WI38 (cell line): ENCODE measurements around the gene CDK17.

Experiments
- H3K4me3 ChIP-seq: 2 replicates; pipeline ENCODE4 v1.5.1; 2011; ENCODE audit warnings: low read depth, mild to moderate bottlenecking, control low read depth, low read length
- CTCF ChIP-seq: IDR thresholded peaks from 2 replicates; pipeline ENCODE4 v1.5.1; 2012; ENCODE audit warnings: low read depth, mild to moderate bottlenecking, control low read depth, low read length

Gene CDK17

GRCh38 chr12:96313606-96314005 is 86.6 kb downstream of the CDK17 start:
- H3K4me3 ChIP-seq: no peak overlapping the region
- no peak for TF ChIP-seq CTCF

- H3K4me3 ChIP-seq: no peak overlapping the region
- TF ChIP-seq CTCF: no peak
These were observed 89.0 kb downstream of the CDK17 start for GRCh38 chr12:96311191-96311590.

GRCh38 chr12:96310067-96310466 is 90.2 kb downstream of the CDK17 start:
- no peak overlapping the region for H3K4me3 ChIP-seq
- TF ChIP-seq CTCF: no peak

- no peak overlapping the region for H3K4me3 ChIP-seq
- no peak for TF ChIP-seq CTCF
These were observed 91.4 kb downstream of the CDK17 start for GRCh38 chr12:96308881-96309280.

- TF ChIP-seq CTCF: no peak
- H3K4me3 ChIP-seq: no peak overlapping the region
These were observed 94.6 kb downstream of the CDK17 start for GRCh38 chr12:96305665-96306064.

GRCh38 chr12:96303653-96304052 is 96.6 kb downstream of the CDK17 start:
- no peak for TF ChIP-seq CTCF
- H3K4me3 ChIP-seq: no peak overlapping the region

- no peak for TF ChIP-seq CTCF
- H3K4me3 ChIP-seq: no peak overlapping the region
These were observed 97.4 kb downstream of the CDK17 start for GRCh38 chr12:96302687-96303310.
